NCI-H446 treated with DMSO at 0.1 percent for 48 hours (cell line): Measurements from ENCODE around the gene RNU5B-1.

Source experiments
- DNase-seq: peaks from one replicate; lab custom pipeline; 2025; lab: John Stamatoyannopoulos, UW

The RNU5B-1 gene

GRCh38 chr15:65289261-65289854 is 15.1 kb upstream of the RNU5B-1 start:
- no peak for DNase-seq

- no peak for DNase-seq
Observed at GRCh38 chr15:65290228-65290627, 14.2 kb upstream of the RNU5B-1 start.

GRCh38 chr15:65292938-65293518 is 11.4 kb upstream of the RNU5B-1 start:
- no peak for DNase-seq

GRCh38 chr15:65298731-65299130 is 5.7 kb upstream of the RNU5B-1 start:
- no peak for DNase-seq

GRCh38 chr15:65300924-65301441 is 3.5 kb upstream of the RNU5B-1 start:
- DNase-seq, result no peak

GRCh38 chr15:65302061-65302460 is 2.4 kb upstream of the RNU5B-1 start:
- DNase-seq, result no peak

GRCh38 chr15:65303687-65304380 is 643 bp upstream of the RNU5B-1 start:
- no peak for DNase-seq

GRCh38 chr15:65305150-65305758 is 777 bp downstream of the RNU5B-1 start:
- no peak for DNase-seq

GRCh38 chr15:65305776-65306175 is 1.3 kb downstream of the RNU5B-1 start:
- no peak for DNase-seq

- DNase-seq, result no peak
Observed at GRCh38 chr15:65306551-65306950, 2.1 kb downstream of the RNU5B-1 start.

- no peak for DNase-seq
Observed at GRCh38 chr15:65307978-65308377, 3.5 kb downstream of the RNU5B-1 start.

- DNase-seq, result no peak
Observed at GRCh38 chr15:65309882-65310418, 5.5 kb downstream of the RNU5B-1 start.

GRCh38 chr15:65310431-65311137 is 6.1 kb downstream of the RNU5B-1 start:
- DNase-seq, result no peak

GRCh38 chr15:65311760-65312159 is 7.3 kb downstream of the RNU5B-1 start:
- DNase-seq, result no peak

GRCh38 chr15:65312400-65312916 is 8.0 kb downstream of the RNU5B-1 start:
- DNase-seq, result no peak

GRCh38 chr15:65318870-65319356 is 14.4 kb downstream of the RNU5B-1 start:
- peak; percentile 44 for DNase-seq

GRCh38 chr15:65323071-65323511 is 18.6 kb downstream of the RNU5B-1 start:
- DNase-seq, result peak; percentile 74

GRCh38 chr15:65326117-65326526 is 21.6 kb downstream of the RNU5B-1 start:
- no peak for DNase-seq

GRCh38 chr15:65326818-65327217 is 22.3 kb downstream of the RNU5B-1 start:
- no peak for DNase-seq

GRCh38 chr15:65327651-65328393 is 23.3 kb downstream of the RNU5B-1 start:
- DNase-seq, result no peak
